ENCODE results near the gene LRP8. TPM values are rescaled to one million over a fixed set of nuclear protein-coding genes. Genes with fewer than 3 reads are reported as not detected.

Gene LRP8
- polyA plus RNA-seq, 1 of the 3 experiments (the other 2 are of a cell fraction): 19.9 TPM

GRCh38 chr1:53314606-53315005 lies 13.3 kb downstream of the LRP8 start:
- Histone ChIP-seq H2AFZ (ENCODE audit: low read depth) (no peak overlapping the region), H3K4me2 (no peak overlapping the region), H3F3A (replicated peaks; ENCODE audit: insufficient read depth) (no peaks in the 10 kb centered on the region), H3K9me3 (no peaks in the 10 kb centered on the region), H3K4me3 (ENCODE audit: low read depth in 2 of 2, low read length in 1 of 2) (no peak overlapping the region), H3K27me3 (ENCODE audit: insufficient read depth) (no peaks in the 10 kb centered on the region), H3K4me1 (ENCODE audit: control insufficient read depth in 1 of 2, insufficient read depth in 2 of 2, low read depth in 1 of 2, low read length in 1 of 2) (peaks cover 0 to 84% of the 10 kb centered on the region in 2 experiments; a peak in 2 of 4 replicates), H3K27ac (ENCODE audit: low read depth in 2 of 2, low read length in 1 of 2) (peak overlapping the region in 1 of 2 experiments; percentile 100; a peak in 2 of 4 replicates), H3K9me2 (no peaks in the 10 kb centered on the region), H3K9ac (no peak overlapping the region), H3K79me2 (ENCODE audit: insufficient read depth) (no peaks in the 10 kb centered on the region), H4K20me1 (ENCODE audit: insufficient read depth) (no peaks in the 10 kb centered on the region), H3K36me3 (replicated peaks in 1 of 2; ENCODE audit: control insufficient read depth in 1 of 2, insufficient read depth in 2 of 2, low read length in 1 of 2) (no peaks in the 10 kb centered on the region)
- CTCF ChIA-PET: interaction anchor here (1.8 to 4.1 kb wide), 2 partner anchors 36 to 78 kb away, joined by 8 to 21 read pairs; no protein-coding TSS in a partner anchor
- POLR2A ChIA-PET: no interaction called here
- DNase-seq: peak; percentile 15
- no peak for TF ChIP-seq NRF1 (IDR thresholded peaks at IDR 0.05; ENCODE audit: low read depth, low read length)
- TF ChIP-seq YY1 (IDR thresholded peaks at IDR 0.05; ENCODE audit: low read depth): no peak
- no CpG with 5 or more reads among the region's 7 CpGs for WGBS (ENCODE audit: low lambda C conversion rate)

- Histone ChIP-seq H4K20me1 (ENCODE audit: insufficient read depth) (no peaks in the 10 kb centered on the region), H3K79me2 (ENCODE audit: insufficient read depth) (no peaks in the 10 kb centered on the region), H3K9me2 (no peaks in the 10 kb centered on the region), H3K9me3 (no peaks in the 10 kb centered on the region), H3F3A (replicated peaks; ENCODE audit: insufficient read depth) (no peaks in the 10 kb centered on the region), H3K9ac (no peak overlapping the region), H3K4me2 (no peak overlapping the region), H3K4me1 (ENCODE audit: control insufficient read depth in 1 of 2, insufficient read depth in 2 of 2, low read depth in 1 of 2, low read length in 1 of 2) (peaks cover 0 to 82% of the 10 kb centered on the region in 2 experiments; a peak in 2 of 4 replicates), H3K27ac (ENCODE audit: low read depth in 2 of 2, low read length in 1 of 2) (peak overlapping the region in 1 of 2 experiments; percentile 100; a peak in 1 of 4 replicates), H3K27me3 (ENCODE audit: insufficient read depth) (no peaks in the 10 kb centered on the region), H3K4me3 (ENCODE audit: low read depth in 2 of 2, low read length in 1 of 2) (no peak overlapping the region), H3K36me3 (replicated peaks in 1 of 2; ENCODE audit: control insufficient read depth in 1 of 2, insufficient read depth in 2 of 2, low read length in 1 of 2) (no peaks in the 10 kb centered on the region), H2AFZ (ENCODE audit: low read depth) (no peak overlapping the region)
- no peak for DNase-seq
- ChIA-PET POLR2A (no interaction called here), CTCF (interaction anchor here (1.8 to 4.1 kb wide), 2 partner anchors 36 to 79 kb away, joined by 8 to 21 read pairs; no protein-coding TSS in a partner anchor)
- 92% methylated on average over 2 of the region's 7 CpGs for WGBS (ENCODE audit: low lambda C conversion rate)
- TF ChIP-seq FOXJ3 (CRISPR knock-in tag; IDR thresholded peaks at IDR 0.05) (no peak), SMC3 (IDR thresholded peaks at IDR 0.05; ENCODE audit: low read depth, low read length) (no peak), CHD2 (IDR thresholded peaks at IDR 0.05; ENCODE audit: low read length, partially characterized antibody) (no peak), RXRA (IDR thresholded peaks at IDR 0.05; ENCODE audit: borderline replicate concordance, low read depth) (no peak), FOSL2 (IDR thresholded peaks at IDR 0.05; ENCODE audit: borderline replicate concordance, low read depth) (no peak), MAX (IDR thresholded peaks at IDR 0.05; ENCODE audit: low read depth) (no peak), ELF1 (IDR thresholded peaks at IDR 0.05) (no peak), EZH2phosphoT487 (IDR thresholded peaks at IDR 0.05; ENCODE audit: borderline replicate concordance, low read depth) (no peak), RAD21 (IDR thresholded peaks at IDR 0.05; ENCODE audit: low read length) (no peak), MXI1 (IDR thresholded peaks at IDR 0.05; ENCODE audit: low read depth, low read length) (no peak), PBX3 (IDR thresholded peaks at IDR 0.05) (no peak), MEF2A (IDR thresholded peaks at IDR 0.05; ENCODE audit: borderline replicate concordance, low read depth) (no peak), TAF1 (IDR thresholded peaks at IDR 0.05; ENCODE audit: borderline replicate concordance, low read depth, low read length) (no peak), YY1 (IDR thresholded peaks at IDR 0.05; ENCODE audit: low read depth) (no peak), POLR2AphosphoS5 (IDR thresholded peaks at IDR 0.05; ENCODE audit: low read depth, low read length) (no peak), RCOR1 (IDR thresholded peaks at IDR 0.05; ENCODE audit: low read length) (no peak), RFX5 (IDR thresholded peaks at IDR 0.05; ENCODE audit: low read length) (no peak), EP300 (IDR thresholded peaks at IDR 0.05; ENCODE audit: borderline replicate concordance in 1 of 2, low read depth in 1 of 2, low read length in 1 of 2) (no peak), ZBTB33 (IDR thresholded peaks at IDR 0.05; ENCODE audit: borderline replicate concordance, low read depth) (no peak)
These were observed 13.8 kb downstream of the LRP8 start for GRCh38 chr1:53314096-53314495.

All from SK-N-SH (cell line).